ENCODE data around the gene MMAB.

The MMAB gene

GRCh38 chr12:109581856-109582255 lies 8.6 kb upstream of the MMAB start:
- no peak for DNase-seq

GRCh38 chr12:109581334-109581691 lies 8.0 kb upstream of the MMAB start:
- DNase-seq: no peak

- no peak for DNase-seq
These were observed 7.5 kb upstream of the MMAB start for GRCh38 chr12:109580684-109581333.

- no peak for DNase-seq
These were observed 7.0 kb upstream of the MMAB start for GRCh38 chr12:109580272-109580671.

DNA sequence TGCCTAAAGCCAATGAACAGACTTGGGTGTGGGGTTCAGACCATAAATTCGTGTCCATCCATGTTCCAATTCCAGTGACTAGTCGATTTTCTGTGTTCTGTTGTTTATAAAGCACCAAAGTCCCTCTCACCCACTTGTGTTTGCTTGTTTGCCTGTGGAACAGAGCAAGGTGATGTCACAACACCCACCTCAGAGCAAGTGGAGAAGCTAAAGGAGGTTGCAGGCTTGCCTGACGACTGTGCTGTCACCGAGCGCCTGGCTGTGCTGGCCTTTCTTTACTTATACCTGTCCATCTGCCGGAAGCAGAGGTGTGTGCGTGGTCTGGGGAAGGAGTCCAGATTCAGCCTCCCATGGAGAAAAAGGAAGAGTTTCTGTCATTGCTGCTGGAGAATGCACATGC lies 6.3 kb upstream of the MMAB start:
- no peak for DNase-seq

DNA sequence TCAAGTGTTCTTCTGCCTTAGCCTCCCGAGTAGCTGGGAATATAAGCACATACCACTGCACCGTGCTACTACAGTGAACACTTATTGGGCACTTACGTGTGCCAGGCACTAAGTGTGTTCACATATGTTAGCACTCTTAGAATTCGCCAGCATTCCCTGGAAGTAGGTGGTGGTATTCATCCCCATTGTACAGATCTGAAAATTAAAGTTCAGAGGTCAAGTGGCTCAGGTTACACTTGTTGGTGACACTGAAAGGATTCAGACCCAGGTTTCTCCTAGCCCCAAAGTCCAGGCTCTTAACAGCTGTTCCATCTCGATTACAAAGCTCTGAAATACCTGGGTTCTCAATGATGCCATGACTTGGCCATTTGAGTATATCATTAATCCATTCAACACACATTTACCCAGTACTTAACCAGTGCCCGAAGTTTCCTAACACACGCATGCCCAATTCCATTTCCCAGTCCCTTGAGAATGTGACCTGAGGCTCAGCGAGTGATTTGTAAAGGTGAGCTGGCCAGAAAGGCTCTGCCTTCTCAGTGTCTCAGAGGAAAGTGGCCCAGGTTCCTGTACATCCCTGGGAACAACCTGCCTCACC lies 5.1 kb upstream of the MMAB start:
- no peak for DNase-seq

GRCh38 chr12:109577311-109577710 lies 4.0 kb upstream of the MMAB start:
- DNase-seq: no peak

GRCh38 chr12:109575683-109576082 lies 2.4 kb upstream of the MMAB start:
- no peak for DNase-seq

- DNase-seq: no peak
These were observed 575 bp upstream of the MMAB start for GRCh38 chr12:109573914-109574244.

DNA sequence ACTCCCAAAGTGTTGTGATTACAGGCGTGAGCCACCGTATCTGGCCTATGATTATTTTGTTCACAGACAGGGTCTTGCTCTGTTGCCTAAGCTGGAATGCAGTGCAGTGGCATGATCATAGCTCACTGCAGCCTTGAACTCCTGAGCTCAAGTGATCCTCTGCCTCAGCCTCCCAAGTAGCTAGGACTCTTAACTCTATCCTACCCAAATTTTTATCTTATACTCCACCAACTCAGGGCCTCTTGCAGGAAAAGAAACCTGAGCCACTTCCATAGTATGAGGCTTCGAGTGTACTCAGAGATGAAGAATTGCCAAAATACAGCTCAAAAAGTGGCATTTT lies 828 bp downstream of the MMAB start:
- DNase-seq: no peak

DNA sequence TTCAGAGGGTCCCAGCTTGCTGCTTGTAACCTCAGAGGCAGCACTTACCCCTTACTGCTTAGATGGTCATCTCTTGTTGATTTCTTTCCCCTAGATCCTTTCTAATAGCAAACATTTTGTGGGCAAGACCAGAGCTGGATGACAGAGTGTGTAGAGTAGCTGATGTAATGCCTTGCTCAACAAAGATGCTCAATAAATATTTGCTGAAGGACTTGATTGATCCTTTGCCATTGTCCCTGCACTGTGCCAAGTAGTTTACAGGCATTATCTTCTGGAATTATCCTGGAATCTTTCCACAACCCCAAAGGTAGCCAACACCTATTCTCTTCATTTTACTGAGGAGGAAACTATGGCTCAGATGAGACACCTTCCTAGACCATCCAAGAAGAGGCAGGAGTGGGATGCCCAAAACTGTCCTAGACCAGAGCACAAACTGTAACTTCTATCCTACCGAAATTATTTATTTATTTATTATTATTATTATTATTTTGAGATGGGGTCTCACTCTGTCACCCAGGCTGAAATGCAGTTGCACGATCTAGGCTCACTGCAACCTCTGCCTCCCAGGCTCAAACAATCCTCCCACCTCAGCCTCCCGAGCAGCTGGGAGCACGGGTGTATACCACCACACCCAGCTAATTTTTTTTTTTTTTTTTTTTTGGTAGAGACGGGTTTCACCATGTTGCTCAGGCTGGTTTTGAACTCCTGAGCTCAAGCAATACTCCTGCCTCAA lies 1.4 kb downstream of the MMAB start:
- no peak for DNase-seq

- no peak for DNase-seq
These were observed 4.8 kb downstream of the MMAB start for GRCh38 chr12:109568486-109568885.

GRCh38 chr12:109567967-109568366 lies 5.3 kb downstream of the MMAB start:
- no peak for DNase-seq

- DNase-seq: no peak
These were observed 6.0 kb downstream of the MMAB start for GRCh38 chr12:109567296-109567695.

GRCh38 chr12:109566424-109566823 lies 6.9 kb downstream of the MMAB start:
- no peak for DNase-seq

DNA sequence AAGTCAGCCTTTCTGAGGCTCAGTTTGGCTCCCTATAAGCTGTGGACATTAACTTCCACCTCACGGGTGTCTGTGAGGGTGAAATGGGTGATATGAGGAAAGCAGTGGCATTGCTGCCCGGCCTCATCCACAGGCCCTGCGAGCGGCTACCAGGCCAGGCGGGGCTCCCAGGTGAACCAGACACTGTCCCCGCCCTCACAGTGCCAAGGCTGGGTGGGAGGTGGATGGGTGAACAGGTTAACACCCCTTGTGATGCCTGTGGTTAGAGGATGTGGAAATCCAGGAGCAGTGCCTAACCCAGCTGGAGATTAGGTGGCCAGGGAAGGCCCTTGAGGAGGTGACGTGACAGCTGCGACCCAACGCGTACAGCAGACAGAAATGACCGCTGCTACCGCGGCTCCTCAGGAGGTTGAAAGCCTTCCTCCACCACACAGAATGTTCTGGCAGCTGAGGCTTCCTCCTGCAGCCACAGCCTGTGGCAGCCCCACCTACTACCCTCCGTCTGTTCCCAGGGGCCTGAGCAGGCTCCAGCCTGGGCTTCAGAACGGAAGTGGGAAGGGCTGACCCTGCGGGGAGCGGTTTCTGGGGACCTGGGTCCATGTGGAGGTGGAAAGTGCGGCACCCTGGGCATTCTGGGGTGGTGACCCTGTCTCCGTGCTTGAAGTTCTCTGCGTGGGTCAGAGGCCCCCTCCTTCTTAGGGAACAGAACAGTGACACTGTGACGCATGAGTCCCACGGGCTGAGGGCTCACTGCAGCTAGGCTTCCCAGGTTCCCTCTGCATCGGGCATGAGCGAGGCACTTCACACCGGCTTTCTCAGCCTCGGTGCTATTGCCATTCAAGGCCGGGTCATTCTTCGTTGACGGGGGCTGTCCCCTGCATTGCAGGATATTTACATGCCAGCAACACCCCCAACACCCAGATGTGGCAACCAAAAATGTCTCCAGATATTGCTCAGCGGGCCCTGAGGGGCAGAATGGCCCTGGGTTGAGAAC lies 9.7 kb downstream of the MMAB start:
- no peak for DNase-seq

DNA sequence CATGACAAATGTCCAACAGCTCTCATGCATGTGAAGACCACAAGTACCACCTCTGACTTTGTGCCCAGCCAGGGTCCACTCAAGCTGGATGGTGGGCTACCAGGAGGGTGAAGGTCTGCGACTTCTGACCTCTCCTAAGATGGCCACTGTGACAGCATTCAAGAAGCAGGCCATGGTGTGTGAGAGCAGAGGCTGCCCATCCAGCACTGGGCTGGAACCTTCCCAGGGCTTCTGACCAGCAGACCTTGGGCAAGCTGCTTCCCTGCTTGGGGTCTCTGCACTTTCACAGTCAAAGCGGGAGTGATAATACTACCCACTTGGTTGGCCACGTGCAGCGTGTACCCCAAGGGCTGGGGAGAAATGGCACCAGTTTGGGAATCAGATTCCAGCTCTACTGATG lies 10.4 kb downstream of the MMAB start:
- DNase-seq: no peak

DNA sequence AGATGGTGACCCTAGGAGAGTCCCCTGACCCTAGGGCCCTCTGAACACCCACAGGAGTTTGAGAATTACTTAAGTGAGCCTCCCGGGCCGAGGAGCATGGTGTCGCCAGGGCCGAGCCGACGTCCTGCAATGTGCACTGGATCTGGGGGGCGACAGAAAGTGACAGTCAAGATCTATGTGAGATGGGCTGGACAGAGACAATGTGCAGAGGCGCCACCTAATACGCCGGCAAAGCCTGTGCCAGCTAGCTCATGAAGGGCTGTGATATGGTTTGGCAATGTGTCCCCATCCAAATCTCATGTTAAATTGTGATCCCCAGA lies 11.6 kb downstream of the MMAB start:
- no peak for DNase-seq

DNA sequence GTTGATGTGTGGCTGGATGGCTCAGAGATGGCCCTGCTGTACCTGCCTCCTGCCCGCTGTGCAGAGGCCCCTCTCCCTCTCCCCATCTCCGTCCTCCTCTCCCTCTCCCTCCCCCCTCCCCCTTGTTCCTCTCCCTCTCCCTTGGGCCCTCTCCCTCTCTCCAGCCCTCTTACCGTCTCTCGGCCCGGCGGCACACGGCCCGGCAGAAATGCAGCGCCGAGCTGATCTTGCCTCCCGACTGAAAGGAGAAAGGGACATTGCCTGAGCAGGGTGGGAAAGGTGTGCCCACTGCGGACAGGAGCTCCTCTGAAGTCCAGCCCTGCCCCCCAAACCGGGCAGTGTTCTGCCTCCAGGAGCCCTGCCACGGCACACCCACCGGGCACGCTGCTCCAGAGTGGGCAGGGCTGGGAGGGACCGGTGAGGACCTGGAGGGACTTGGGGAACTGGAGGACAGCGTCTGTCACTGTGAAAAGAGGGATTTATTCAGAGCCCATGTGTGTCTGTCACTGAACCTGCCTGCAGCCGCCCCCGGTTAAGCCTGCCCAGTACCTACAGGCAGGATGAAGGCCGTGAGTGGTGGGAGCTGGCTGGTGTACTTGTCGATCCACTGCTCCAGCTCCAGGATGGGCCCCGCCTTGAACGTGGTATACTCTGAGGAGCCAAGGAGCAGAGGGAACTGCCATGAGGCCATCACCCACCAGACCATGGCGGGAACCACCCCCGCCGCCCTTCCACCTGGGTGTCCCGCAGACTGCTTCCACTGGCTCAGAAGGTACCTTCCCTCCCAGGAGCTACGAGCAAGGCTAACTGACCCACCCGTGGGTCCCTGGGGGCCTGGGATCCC lies 12.2 kb downstream of the MMAB start:
- DNase-seq: no peak

DNA sequence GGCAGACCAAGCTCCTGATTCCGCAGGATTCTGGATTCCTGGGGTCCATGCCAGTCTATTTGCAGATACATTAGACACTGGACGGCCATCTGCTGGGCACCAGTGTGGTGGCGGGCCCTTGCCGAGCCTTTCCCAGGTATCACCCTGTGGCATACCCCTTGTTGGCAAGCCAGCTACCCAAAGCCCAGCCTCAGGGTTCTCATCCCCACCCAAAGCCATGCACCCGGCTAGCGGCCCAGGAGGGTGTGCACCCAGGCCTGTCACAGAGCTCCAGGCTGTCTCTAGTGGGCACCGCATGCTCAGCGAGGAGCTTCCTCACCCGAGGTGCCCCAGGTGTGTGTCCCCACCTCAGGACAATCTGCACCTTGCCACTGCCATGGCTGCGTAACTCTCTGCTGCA lies 13.7 kb downstream of the MMAB start:
- DNase-seq: no peak

- no peak for DNase-seq
These were observed 14.2 kb downstream of the MMAB start for GRCh38 chr12:109559200-109559505.

- DNase-seq: no peak
These were observed 14.7 kb downstream of the MMAB start for GRCh38 chr12:109558374-109559199.
